Measurements from ENCODE around the gene FNDC11.
A peak's percentile ranks its signal among the peaks of the same experiment; 100 is the strongest.
"Not testable (repeated sequence)": the region's sequence is repeated elsewhere in the genome, so short reads cannot be mapped to it uniquely, and the experiment has no call there.

FNDC11 gene

DNA sequence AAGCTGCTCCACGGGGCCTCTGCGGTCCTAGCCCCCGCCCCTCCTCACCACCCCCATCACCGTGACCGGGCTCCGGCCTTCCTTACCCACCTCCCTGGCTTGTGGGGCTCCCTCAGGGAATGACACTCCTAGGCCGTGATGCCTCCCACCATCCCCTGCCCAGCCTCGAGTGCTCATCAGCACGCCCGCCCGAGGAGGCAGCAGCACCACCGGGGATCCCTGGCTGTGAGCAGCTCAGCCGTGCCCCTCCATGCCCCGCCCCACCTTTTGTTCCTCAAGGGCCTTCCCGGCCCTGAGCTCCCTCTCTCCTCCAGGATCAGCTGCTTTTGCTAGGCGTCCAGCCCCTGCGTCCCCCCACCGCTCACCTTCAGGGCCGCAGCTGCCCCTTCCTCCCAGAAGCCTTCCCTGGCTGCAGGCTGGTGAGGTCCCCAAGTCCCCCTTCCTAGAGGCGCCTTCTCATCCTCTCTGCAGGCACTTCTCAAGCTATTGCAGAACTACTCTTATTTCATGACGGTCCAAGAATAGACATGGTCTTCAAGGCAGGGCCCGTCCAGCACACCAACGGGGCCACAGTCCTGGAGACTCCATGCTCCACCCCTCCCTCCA lies 3.0 kb downstream of the FNDC11 start:
- no peak for DNase-seq

DNA sequence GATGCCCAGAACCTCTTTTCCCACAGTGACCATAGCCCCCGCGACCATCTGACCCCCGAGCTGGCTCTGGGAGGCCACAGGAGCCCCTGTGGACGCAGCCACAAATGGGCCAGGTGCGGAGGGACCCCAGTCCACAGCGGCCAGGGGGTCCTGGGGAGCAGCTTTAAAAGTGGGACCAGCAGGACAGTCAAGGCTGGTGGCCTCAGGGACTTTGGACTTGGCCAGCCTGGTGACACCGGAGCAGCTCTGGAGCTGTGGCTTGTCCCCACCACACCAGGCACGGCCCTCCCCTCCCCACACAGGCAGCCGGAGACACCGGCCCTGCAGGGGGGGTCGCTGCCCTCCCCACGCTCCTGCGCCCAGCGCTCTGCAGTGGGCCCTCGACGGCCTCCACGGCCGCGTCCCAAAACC lies 3.5 kb downstream of the FNDC11 start:
- DNase-seq = no peak

DNA sequence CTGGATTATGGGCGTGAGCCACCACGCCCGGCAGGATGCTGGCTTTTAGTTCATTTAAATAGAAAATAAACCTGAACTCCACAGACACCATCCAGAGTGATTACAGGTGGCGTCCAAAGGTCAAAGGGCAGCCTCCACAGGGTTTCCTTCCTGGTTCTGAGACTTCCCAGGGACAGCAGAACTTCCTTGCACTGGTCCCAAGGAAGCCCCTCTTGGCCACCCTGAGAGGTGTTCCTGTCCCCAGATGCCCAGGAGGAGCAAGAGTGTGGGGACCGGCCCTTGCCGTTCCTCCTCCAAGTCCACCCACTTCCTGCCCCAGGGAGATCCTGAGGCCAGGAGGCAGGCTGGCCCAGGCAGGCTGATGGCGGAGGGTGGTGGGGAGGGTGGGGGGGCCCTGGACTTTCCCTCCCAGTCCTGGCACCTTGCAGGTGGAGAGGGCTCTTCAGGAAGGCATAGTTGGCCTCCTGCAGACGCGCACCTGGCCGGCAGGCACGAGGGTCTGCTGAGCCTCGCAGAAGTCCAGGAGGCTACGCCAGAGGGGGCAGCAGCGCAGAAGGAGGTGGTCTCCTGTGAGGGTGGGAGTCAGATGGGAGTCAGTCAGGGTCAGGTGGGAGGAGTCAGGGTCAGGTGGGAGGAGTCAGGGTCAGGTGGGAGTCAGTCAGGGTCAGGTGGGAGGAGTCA lies 5.0 kb downstream of the FNDC11 start:
- DNase-seq = no peak

DNA sequence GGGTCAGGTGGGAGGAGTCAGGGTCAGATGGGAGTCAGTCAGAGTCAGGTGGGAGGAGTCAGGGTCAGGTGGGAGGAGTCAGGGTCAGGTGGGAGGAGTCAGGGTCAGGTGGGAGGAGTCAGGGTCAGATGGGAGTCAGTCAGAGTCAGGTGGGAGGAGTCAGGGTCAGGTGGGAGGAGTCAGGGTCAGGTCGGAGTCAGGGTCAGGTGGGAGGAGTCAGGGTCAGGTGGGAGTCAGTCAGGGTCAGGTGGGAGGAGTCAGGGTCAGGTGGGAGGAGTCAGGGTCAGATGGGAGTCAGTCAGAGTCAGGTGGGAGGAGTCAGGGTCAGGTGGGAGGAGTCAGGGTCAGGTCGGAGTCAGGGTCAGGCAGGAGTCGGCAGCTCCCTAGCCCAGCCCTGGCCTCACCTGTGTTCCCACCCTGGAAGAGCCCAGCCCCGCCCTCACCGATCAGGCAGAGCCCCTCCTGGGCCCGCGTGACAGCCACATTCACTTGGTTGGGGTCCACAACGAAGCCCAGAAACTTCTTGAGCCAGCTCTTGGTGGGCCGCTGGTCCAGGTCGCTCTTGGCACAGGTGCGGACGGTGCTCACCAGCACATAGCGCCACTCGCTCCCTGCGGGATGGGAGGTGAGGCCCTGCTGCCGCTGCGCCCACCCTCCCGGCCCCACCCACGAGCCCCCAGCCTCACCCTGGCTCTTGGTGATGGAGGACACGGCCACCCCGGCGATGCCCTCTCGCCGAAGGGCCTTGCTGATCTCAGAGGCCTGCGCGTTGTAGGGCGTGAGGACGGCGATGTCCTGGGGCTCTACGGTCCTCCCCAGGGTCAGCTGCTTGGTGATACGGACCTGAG lies 5.8 kb downstream of the FNDC11 start:
- DNase-seq = not testable (repeated sequence)

DNA sequence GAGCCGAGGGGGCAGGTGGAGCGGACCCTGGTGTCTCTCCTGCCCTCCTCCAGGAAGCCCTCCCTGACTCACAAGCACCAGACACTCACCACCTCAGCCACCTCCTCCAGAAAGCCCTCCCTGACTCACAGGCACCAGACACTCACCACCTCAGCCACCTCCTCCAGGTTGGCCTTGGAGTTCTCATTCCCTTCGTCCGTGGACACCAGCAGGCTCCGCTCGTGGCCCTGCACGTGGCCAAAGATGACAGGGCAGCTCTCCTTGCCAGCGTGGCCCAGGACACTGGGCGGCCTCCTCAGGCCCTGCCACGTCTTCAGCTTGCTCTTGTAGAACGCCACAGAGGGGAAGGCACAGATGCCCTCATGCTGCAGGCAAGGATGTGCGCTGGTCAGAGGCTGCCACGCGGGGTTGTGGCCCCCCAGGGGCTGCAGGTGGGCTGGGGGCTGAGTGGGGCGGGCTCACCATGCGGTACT lies 6.4 kb downstream of the FNDC11 start:
- no peak for DNase-seq

DNA sequence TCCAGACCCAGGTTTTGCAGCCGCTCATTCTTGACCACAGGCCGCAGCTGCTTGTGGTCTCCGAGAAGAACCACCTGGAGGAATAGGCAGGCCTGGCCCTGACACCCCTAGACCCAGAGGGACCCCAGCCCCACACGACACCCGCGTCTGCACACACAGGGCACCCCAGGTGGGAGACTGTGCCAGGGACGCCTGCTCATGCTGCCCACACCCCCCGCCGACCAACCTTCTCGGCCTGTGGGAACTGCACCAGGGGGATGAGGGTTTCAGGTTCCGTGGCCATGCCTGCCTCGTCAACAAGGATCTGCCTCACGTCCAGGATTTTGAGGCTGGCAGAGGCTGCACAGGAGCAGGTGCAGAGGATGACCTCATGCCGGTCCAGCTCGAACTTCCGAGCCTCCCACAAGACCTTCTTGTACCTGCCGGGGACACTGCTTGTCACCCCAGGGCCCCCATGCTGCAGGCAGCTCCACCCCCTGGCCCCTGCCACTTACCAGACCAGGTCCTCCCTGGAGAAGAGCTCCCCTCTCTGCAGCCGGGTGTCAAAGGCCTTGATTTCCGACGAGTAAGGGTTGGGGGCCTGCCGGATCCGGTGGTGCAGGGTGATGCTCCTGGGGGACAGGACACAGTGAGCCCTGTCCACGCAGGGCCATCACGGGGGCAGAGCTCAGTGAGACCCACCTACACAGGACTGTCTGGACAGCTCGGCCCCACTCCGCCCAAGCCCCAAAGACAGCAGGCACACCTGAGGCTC lies 7.1 kb downstream of the FNDC11 start:
- DNase-seq = no peak

DNA sequence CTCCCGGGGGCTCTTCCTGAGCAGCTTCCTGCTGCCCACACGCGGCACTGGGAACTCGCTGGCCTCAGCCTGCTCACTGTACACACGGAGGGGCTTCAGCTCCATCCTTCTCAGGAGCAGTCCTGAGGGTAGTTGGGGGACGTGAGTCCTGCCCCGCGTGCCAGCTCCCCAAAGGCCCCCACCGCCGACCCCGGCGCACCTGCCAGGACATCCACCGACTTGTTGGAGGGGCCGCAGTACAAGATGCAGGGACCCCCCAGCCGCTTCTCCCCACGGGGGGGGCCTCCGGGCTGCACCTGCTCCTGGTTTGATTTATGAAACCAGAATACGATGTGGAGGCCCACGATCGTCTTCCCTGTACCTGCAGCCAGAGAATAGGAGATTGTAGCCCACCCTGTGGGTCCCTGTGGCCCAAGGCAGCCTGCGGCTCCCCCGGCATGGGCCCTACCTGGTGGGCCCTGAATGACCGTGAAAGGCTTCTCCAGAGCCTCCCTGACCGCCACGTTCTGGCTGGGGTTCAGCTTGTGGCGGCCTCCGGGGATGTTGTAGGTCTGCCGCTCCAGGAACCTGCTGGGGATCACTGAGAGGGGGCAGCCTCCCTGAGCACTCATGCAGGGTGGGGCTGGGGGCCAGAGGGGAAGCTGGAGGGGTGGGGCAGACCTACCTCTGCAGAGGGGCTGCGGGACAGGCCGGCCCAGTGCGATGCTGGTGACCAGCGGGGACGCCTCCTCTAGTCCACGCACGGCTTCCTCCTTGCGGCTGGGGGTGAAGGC lies 7.9 kb downstream of the FNDC11 start:
- DNase-seq = no peak

DNA sequence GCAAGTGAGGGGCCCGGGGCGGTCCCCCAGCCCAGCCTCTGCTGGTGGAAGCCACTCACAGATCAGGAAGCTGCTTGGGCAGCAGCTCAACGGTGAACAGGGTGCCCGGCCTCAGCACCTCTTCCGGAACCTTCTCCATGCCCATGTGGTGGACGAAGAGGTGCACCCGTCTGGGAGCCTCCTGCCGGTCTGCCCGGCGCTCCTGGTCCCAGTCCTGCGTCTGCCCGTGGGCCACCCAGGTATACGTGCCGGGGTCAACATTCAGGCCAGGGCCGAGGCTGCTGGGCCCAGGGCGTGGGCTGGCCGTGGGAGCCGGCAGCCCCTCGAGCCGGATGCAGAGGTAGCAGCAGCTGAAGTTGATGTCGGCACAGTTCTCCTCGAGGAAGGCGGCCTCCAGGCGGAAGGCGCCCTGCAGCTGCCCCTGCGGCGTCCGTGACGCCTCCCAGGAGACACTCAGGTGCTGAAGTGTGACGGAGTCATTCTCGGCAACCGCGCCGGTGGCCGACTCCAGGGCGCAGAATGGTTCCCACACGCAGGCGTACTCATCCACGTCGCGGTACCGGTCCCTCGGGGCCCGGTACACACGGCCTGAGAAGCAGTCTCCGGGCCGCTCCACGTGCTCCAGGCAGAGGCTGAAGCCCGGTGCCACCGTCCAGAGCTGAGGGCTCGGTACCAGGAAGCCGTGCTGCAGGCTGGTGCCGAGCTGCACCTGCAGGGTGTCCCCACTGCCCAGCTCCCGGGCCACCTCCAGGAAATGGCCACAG lies 8.7 kb downstream of the FNDC11 start:
- no peak for DNase-seq

DNA sequence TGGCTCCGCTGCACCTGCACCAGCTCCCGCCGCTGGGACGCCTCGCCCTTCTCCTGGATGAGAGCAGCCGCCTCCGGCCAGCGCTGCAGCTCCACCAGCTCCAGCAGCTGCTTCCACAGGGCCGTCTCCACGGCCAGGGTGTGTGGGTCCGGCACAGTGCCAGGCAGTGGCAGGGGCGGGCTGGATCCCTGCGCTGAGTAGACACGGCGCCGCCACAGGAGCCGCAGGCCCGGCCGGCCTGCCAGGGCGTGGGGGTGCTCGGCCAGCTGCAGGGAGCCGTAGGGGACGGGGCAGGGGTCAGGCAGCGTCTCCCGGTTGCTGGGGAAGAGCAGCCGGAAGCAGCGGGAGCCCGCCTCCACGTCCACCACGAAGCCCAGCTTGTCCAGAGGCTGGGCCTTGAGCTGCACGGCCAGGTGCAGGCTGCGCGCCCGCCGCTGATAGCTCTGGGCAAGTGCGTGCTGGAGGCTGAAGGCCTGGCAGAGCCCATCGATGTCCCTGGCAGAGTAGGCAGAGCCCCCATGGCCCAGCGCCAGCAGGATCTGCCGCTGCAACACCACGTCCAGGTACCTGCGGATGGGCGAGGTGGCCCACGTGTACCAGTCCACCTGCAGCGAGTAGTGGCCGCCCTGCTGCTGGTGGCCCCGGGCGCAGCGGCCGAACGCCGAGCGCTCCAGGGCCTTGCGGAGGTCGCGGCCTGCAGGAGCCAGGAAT lies 9.4 kb downstream of the FNDC11 start:
- no peak for DNase-seq

DNA sequence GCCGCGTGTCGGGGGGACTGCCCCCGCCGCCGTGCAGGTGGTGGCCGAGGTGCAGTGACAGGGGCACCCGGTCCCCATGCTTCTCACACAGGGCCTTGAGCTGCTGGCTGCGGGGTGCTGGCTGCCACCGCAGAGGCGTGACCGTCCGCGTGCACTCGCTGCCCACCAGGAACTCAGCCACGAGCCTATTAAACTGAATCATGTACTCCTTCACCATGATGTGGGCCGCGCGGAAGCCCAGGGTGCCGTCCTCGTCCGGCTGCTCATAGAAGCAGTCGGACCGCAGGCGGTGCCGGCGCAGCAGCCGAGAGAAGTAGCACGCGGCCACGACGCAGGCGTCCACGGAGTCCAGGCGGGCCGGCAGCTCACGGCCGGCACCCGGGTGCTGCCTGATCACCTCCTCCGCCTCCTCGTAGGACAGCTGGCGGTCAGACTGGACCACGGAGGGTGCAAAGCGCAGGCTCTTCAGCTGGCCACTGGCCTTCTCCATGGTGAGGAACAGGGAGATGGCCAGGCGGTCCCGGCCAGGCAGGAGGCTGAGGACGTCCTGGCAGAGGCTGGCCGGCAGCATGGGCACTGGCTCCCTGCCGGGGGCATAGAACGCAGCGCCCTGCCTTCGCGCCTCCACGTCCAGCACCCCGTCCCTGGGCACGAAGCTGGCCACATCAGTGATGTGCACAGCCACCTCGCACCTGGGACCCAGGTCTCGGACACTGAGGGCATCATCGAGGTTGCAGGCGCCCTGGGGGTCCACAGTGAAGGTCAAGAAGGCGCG lies 10.3 kb downstream of the FNDC11 start:
- no peak for DNase-seq

DNA sequence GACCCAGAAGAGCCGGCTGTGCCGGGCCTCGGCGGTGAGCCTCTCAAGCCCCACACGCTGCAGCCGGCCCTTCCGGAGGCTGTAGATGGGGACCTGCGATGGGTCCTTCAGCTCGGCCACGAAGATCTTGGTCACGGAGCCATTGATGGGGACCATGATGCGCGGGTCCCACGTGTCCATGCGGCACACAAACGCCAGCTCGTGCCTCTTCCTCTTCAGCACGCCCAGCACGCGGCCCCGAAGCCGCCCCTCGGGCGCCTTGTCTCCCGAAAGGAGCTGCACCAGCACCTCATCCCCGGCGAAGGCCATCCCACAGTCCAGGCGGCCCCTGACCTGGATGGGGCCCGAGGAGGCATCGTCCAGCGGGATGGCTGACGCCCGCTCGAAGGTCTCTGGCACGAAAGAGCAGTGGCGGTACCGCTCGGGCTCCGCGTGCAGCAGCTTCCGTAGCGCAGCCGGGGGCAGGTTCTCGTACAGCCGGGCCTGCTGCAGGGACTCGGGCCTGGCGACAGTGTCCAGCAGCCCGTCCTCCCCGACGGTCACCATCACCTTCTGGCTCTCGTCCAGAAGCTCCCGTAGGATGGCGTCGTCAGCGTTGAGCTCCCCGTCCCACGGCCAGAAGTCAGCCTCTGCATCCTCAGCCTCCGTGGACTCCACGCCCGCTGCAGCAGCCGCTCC lies 11.2 kb downstream of the FNDC11 start:
- DNase-seq = no peak

DNA sequence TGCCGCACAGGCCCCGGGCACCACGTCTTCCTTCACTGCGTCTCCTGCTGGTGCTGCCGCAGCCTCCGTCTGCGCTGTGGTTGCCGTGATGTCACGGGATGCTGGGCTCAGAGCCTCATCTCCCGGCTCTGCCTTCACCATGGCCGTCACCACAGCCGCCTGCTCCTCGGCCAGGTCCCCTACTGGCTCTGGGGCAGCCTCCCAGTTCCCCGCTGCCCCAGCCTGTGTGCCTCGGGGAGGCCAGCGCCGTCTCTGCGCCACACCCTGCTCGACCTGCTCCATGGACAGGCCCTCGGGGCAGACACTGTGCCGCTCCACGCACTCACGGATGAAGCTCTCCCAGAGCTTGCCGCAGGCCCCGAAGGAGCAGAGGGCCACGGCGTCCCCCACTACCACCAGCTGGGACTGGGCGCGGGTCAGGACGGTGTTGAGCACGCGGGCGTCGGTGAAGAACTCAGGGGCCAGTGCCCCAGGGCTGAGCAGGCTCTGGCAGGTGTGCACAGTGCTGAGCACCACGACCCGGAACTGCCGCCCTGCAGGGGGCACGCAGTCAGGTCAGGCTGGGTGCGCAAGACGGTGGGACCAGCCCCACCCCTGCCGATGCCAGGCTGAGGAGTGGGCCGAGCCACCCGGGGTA lies 11.9 kb downstream of the FNDC11 start:
- no peak for DNase-seq

DNA sequence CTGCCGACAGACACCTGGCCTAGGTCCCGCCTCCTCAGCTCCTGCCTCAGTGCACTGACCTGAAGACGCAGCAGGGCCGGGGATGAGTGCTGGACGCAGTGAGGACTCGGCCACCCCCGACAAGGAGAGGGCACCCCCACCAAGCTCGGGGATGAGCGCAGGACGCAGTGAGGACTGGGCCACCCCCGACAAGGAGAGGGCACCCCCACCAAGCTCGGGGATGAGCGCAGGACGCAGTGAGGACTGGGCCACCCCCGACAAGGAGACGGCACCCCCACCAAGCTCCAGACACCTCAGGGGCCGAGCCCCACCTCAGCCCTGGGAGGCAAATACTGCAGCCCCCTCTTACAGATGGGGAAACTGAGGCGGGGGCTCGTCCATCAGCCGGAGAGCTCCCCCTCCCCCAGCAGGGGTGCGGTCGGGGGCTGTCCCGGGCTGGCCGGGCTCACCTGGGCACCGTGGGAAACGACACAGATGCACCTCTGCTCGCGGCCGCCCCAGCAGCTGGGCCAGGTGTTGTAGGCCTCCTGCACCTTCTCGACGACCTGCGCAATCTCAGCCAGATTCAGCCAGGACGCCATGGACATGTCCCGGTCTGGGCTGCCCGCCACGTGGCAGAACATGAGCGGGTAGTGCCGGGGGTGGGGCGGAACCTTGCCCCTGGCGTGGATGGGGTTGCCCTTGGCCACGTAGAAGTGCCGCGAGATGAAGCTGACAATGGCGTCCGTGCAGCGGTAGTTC lies 12.6 kb downstream of the FNDC11 start:
- no peak for DNase-seq

DNA sequence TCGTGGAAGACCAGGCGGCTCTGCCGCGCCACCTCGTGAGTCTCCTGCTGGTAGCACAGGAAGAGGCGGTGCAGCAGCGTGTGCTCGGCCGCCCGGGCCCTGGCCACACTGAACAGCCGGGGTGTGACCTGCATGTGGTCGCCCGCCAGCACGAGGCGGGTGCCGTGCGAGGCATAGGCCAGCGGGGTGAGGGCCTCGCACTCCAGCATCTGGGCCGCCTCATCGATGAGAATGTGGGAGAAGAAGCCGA lies 13.1 kb downstream of the FNDC11 start:
- no peak for DNase-seq

DNA sequence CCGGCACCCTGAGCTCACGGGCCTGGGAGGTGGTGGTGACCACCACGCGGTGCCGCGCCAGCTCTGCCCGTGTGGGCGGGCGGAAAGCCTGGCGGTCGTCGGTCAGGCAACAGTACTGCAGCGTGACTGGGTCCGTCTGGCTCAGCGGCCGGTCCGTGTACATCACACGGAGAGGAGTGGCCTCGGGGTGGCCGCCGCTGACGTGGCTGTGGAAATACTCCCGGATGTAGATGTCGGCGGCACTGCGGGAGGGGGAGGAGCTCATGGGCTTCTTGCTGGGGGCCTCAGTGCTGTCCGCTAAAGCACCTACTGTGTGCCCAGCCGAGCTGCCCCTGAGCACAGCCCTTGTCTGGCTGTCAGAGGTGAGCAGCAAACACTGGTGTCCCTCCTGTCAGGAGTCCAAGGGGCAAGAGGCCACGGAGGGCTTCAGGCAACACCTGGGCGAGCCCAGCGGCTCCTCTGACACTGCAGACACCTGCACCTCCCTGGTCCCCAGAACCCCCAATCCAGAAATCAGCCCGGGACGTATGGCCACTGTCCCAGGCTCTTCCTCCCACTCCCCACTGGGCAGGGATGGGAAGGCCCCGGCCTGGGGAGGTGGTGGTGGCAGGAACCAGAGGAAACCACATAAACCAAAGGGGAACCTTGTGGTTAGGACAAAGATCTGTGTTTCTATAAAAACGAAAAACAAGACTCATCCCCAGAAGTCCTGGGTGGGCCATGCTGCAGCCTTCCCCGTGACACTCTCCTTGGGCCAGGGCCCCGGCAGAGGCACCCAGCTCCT lies 13.6 kb downstream of the FNDC11 start:
- peak; percentile 39 for DNase-seq

DNA sequence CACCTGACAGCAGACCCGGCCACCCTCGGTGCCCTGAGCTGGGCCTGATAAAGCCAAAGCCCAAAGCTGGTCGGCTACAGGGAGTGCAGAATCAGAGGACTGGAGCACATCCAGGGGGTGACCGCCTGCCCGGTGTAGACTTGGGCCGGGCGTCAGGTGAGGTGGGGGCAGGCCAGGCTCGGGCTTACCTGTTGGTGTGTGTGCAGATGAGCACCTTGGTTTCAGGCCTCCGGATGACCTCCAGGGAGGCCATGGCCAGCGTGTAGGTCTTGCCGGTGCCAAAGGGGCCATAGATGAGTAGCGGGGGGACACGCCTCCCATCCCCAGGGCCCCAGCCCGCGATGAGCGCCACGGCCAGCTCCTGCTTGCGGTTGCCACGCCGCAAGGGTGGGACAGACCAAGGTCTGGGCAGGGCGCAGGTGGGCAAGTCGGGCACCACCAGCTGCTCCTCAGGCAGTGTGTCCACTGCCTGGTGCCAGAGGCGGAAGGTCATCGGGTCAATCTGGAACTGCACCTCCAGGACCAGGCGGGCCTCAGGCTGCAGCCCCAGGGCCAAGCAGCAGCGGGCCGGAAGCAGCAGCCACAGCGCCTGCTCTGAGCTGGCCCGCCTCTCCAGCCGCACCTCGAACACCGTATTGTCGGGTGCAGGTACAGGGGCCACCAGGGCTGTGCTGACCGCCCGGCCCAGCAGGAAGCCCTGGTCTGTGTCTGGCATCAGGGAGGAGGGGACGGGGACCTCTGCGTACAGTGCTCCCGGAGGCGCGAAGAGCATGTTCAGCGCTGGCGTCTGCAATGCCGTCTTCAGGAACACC lies 14.4 kb downstream of the FNDC11 start:
- no peak for DNase-seq
